HepG2 (cell line): ENCODE results near the gene HBS1L. TPM values are rescaled to one million over a fixed set of nuclear protein-coding genes. Genes with fewer than 3 reads are reported as not detected.

Experiments
- ATAC-seq: fragments of 200-7000 bp; cut with Tn5 transposase; 3 replicates; pipeline ENCODE4 v1.9.1; 2020; ENCODE audit warnings: mild to moderate bottlenecking, moderate library complexity
- BruUV-seq: library from RNA; stranded (reverse); fragments of 400-500 nt; replicated peaks from 2 replicates; lab custom pipeline; 2021; lab: Mats Ljungman, UMichigan
- CTCF ChIA-PET: fragments of 300-600 bp; formaldehyde crosslinking; extraction: SDS; loops from one replicate; lab custom pipeline; 2021; ENCODE audit warnings: low total read pairs, inconsistent platforms, low intra/inter-chr PET ratio; lab: Yijun Ruan, JAX
- POLR2A ChIA-PET: fragments of 350-600 bp; sonication (Branson Sonifier 250); formaldehyde crosslinking; loops from one replicate; lab custom pipeline; 2020; ENCODE audit warnings: antibody characterized with exemption, inconsistent platforms; lab: Yijun Ruan, JAX
- DNase-seq: peaks from one replicate; pipeline ENCODE4 v3.0.0-alpha.2; 2015; ENCODE audit warnings: low spot score
- FAIRE-seq: peaks from 3 replicates; lab custom pipeline; 2011; peaks lifted over from hg19 to GRCh38; lab: Jason Lieb, UNC
- H2AFZ ChIP-seq: one replicate; pipeline ENCODE4 v1.6.1; 2011; ENCODE audit warnings: low read length, inconsistent platforms
- H3K27ac ChIP-seq: fragments of 300-600 bp; 3 replicates; pipeline ENCODE4 v1.8.0; 2011; ENCODE audit warnings: mixed run types, mild to moderate bottlenecking, mixed read lengths, low read length, inconsistent platforms; ENCODE audit not compliant: insufficient read depth; ENCODE audit errors: extremely low read length
- H3K27me3 ChIP-seq, 2 experiments: fragments of 200-600 bp in 1 of 2; 2 replicates in 1 of 2; 3 replicates in 1 of 2; pipeline versions ENCODE4 v1.6.0 to v1.8.0; 2011; ENCODE audit warnings: low read length in 2 of 2, mild to moderate bottlenecking in 2 of 2, moderate library complexity in 2 of 2, inconsistent platforms in 1 of 2; ENCODE audit not compliant: insufficient read depth in 2 of 2, control insufficient read depth in 1 of 2
- H3K36me3 ChIP-seq, 2 experiments: fragments of 200-600 bp in 1 of 2; replicated peaks in 1 of 2; 2 replicates in 1 of 2; 3 replicates in 1 of 2; pipeline versions ENCODE4 v1.5.1 to v1.8.0; 2011; ENCODE audit warnings: low read length in 2 of 2, inconsistent platforms in 1 of 2; ENCODE audit not compliant: insufficient read depth in 2 of 2, control insufficient read depth in 1 of 2
- H3K4me1 ChIP-seq: 2 replicates; pipeline ENCODE4 v1.5.1; 2012; ENCODE audit warnings: low read length, inconsistent platforms; ENCODE audit not compliant: insufficient read depth
- H3K4me2 ChIP-seq: 2 replicates; pipeline ENCODE4 v1.6.0; 2011; ENCODE audit warnings: low read depth, low read length, inconsistent platforms
- H3K4me3 ChIP-seq, 3 experiments: fragments of 200-600 bp in 1 of 3; sonication (generic), shearing (Covaris generic) in 1 of 3; replicated peaks in 1 of 3; 2 replicates each; pipeline ENCODE4 v1.5.1; 2011 to 2016; ENCODE audit warnings: low read length in 3 of 3, inconsistent platforms in 2 of 3, low read depth in 2 of 3, mild to moderate bottlenecking in 2 of 3, control low read depth in 1 of 3, mixed read lengths in 1 of 3; ENCODE audit not compliant: insufficient read depth in 1 of 3
- H3K79me2 ChIP-seq: one replicate; pipeline ENCODE4 v1.6.1; 2011; ENCODE audit warnings: low read length, inconsistent platforms; ENCODE audit not compliant: insufficient read depth
- H3K9ac ChIP-seq: 2 replicates; pipeline ENCODE4 v1.6.0; 2011; ENCODE audit warnings: mild to moderate bottlenecking, low read depth, low read length, inconsistent platforms; ENCODE audit not compliant: insufficient read depth
- H3K9me3 ChIP-seq: 2 replicates; pipeline ENCODE4 v1.5.1; 2012; ENCODE audit warnings: mild to moderate bottlenecking, low read length
- H4K20me1 ChIP-seq: 2 replicates; pipeline ENCODE4 v1.6.0; 2011; ENCODE audit warnings: inconsistent platforms, mild to moderate bottlenecking, low read length, moderate library complexity; ENCODE audit not compliant: insufficient read depth
- AGO1 ChIP-seq: fragments of 200-400 bp; formaldehyde crosslinking; IDR thresholded peaks from 2 replicates; pipeline ENCODE4 v1.6.1; 2017; ENCODE audit warnings: mild to moderate bottlenecking, low read depth, low read length, moderate library complexity; ENCODE audit not compliant: poor library complexity, severe bottlenecking
- CBX2 ChIP-seq, 2 experiments: fragments of 200-600 bp in 1 of 2; sonication (generic); formaldehyde crosslinking in 1 of 2; IDR thresholded peaks; 2 replicates each; pipeline versions ENCODE4 v1.7.0 to v1.8.1; 2018 to 2022; ENCODE audit warnings: low read depth in 2 of 2, low read length in 1 of 2, mild to moderate bottlenecking in 1 of 2, missing genetic modification reagents in 1 of 2
- ERF ChIP-seq: IDR thresholded peaks from 2 replicates; pipeline ENCODE4 v1.6.1; 2018; ENCODE audit warnings: missing biosample characterization, missing genetic modification reagents
- HOXA3 ChIP-seq: sonication (generic); formaldehyde crosslinking; IDR thresholded peaks from 2 replicates; pipeline ENCODE4 v1.5.0; 2020; ENCODE audit warnings: missing genetic modification reagents
- MLLT10 ChIP-seq: sonication (generic); formaldehyde crosslinking; IDR thresholded peaks from 2 replicates; pipeline ENCODE4 v1.4.0; 2020; ENCODE audit warnings: missing genetic modification reagents
- NFIC ChIP-seq: IDR thresholded peaks from 2 replicates; pipeline ENCODE4 v1.6.1; 2012; ENCODE audit warnings: mild to moderate bottlenecking, low read length, inconsistent platforms
- PCBP2 ChIP-seq: fragments of 200-400 bp; formaldehyde crosslinking; optimal IDR thresholded peaks from 2 replicates; pipeline ENCODE3; 2018; ENCODE audit warnings: low read length, low read depth; ENCODE audit not compliant: poor library complexity, severe bottlenecking
- SRSF9 ChIP-seq: fragments of 200-400 bp; formaldehyde crosslinking; IDR thresholded peaks from 2 replicates; pipeline ENCODE4 v1.6.1; 2018; ENCODE audit warnings: borderline replicate concordance, mild to moderate bottlenecking, low read depth, low read length; ENCODE audit not compliant: insufficient read depth, poor library complexity, severe bottlenecking
- STAT5B ChIP-seq: sonication (generic); formaldehyde crosslinking; IDR thresholded peaks from 2 replicates; pipeline ENCODE4 v1.4.0; 2020; ENCODE audit warnings: missing genetic modification reagents
- TBL1XR1 ChIP-seq: fragments of 150-350 bp; IDR thresholded peaks from 2 replicates; pipeline ENCODE4 v1.6.1; 2014; ENCODE audit warnings: borderline replicate concordance, low read length; ENCODE audit not compliant: partially characterized antibody
- TRIM24 ChIP-seq: sonication (generic); formaldehyde crosslinking; IDR thresholded peaks from 2 replicates; pipeline ENCODE4 v1.8.0; 2022; ENCODE audit warnings: mild to moderate bottlenecking, missing genetic modification reagents
- U2AF1 ChIP-seq: fragments of 200-400 bp; formaldehyde crosslinking; optimal IDR thresholded peaks from 2 replicates; pipeline ENCODE3; 2017; ENCODE audit warnings: mild to moderate bottlenecking, low read depth, low read length
- ZNF3 ChIP-seq: IDR thresholded peaks from 2 replicates; pipeline ENCODE4 v1.7.0; 2017; ENCODE audit warnings: inconsistent platforms
- ZNF773 ChIP-seq: sonication (generic); formaldehyde crosslinking; IDR thresholded peaks from 2 replicates; pipeline ENCODE4 v1.4.0; 2020; ENCODE audit warnings: missing genetic modification reagents, borderline replicate concordance
- ZNF891 ChIP-seq: sonication (generic); formaldehyde crosslinking; IDR thresholded peaks from 2 replicates; pipeline ENCODE4 v1.5.0; 2020; ENCODE audit warnings: mild to moderate bottlenecking, missing genetic modification reagents
- WGBS: methylation state at CpG from one replicate; pipeline ENCODE4 v1.1.6; 2017; ENCODE audit warnings: low lambda C conversion rate; 5-methylcytosine and 5-hydroxymethylcytosine counted together
- in situ Hi-C: cut with HindIII; loops from 2 replicates; pipeline ENCODE4 v1.10.0; 2017; ENCODE audit warnings: low pct_unique_long_range_greater_than_20kb; ENCODE audit not compliant: extremely low pct_ligation_motif_present
- intact Hi-C: fragments of 100-400 bp; cut with micrococcal nuclease; formaldehyde crosslinking; loops from one replicate; pipeline ENCODE4 v1.10.0; 2022; ENCODE audit not compliant: unreplicated experiment
- polyA plus RNA-seq, 8 experiments: library from polyadenylated mRNA; depleted of rRNA in 3 of 8; stranded (reverse) in 7 of 8; unstranded in 1 of 8; fragments of >200 nt; fragmentation: Illumina TruSeq in 4 of 8; extraction: Trizol in 4 of 8; gene quantifications; 2 replicates each; pipeline versions ENCODE4 v1.2.1 to v1.2.3, GENCODE V29; 2011 to 2016; ENCODE audit warnings: low read depth in 4 of 8, missing spikeins in 1 of 8, mixed read lengths in 1 of 8; ENCODE audit not compliant: insufficient read depth in 1 of 8
- total RNA-seq, 5 experiments: library from RNA; depleted of rRNA; stranded (reverse); fragments of >200 nt; fragmentation: Illumina TruSeq; extraction: Trizol; gene quantifications; 2 replicates each; pipeline ENCODE4 v1.2.3, GENCODE V29; 2016; ENCODE audit warnings: low read depth in 1 of 5
- TF ChIP-seq, protein P1 (sequence below): sonication (generic); formaldehyde crosslinking; IDR thresholded peaks from 2 replicates; pipeline ENCODE4 v1.4.0; 2020; ENCODE audit warnings: missing genetic modification reagents
- TF ChIP-seq, protein P2 (sequence below): IDR thresholded peaks from 2 replicates; pipeline ENCODE4 v1.6.1; 2016; ENCODE audit warnings: low read depth, control low read depth
- TF ChIP-seq, protein P3 (sequence below): sonication (generic); formaldehyde crosslinking; IDR thresholded peaks from 2 replicates; pipeline ENCODE4 v1.5.0; 2020; ENCODE audit warnings: missing genetic modification reagents

The HBS1L gene
- total and polyA plus RNA-seq, 2 of the 13 experiments (the other 11 are each of a cell fraction or from before 2014, with no cell fraction given): 44.1 to 138 TPM

DNA sequence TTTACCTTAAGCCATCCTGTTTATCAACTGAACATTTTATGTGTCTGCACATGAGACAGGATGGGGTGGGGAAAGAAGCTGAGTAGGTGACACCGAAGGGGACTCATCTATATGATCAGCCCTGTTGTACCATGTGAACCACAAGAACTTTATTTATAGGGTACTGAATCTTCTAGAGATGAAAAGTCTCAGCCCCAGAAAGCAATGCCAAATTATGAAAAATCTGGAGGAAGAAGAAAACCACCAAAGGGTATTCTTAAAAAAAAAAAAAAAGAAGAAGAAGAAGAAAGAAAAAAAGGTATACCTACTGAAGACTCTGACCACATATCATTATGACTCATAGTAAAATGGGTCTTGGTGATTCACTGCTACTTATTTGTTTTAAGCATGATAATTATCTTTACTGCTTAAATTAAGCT is 39.8 kb upstream of the HBS1L start:
- Histone ChIP-seq H3K4me2 (no peak overlapping the region), H3K9ac (no peak overlapping the region), H3K4me1 (no peaks in the 10 kb centered on the region), H3K9me3 (no peaks in the 10 kb centered on the region), H2AFZ (no peak overlapping the region), H3K27me3 (no peaks in the 10 kb centered on the region; a peak in 3 of 5 replicates), H3K27ac (no peak overlapping the region), H3K4me3 (no peak overlapping the region), H4K20me1 (no peaks in the 10 kb centered on the region; the same call in 1 of the 2 replicates), H3K79me2 (no peaks in the 10 kb centered on the region), H3K36me3 (no peaks in the 10 kb centered on the region)
- CTCF ChIA-PET: no interaction called here
- TF ChIP-seq SRSF9: no peak
- TF ChIP-seq, protein P1, sequence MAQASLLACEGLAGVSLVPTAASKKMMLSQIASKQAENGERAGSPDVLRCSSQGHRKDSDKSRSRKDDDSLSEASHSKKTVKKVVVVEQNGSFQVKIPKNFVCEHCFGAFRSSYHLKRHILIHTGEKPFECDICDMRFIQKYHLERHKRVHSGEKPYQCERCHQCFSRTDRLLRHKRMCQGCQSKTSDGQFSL (CRISPR knock-in tag): no peak
- TF ChIP-seq AGO1: no peak
- TF ChIP-seq MLLT10 (CRISPR knock-in tag): no peak
- TF ChIP-seq ZNF3 (CRISPR knock-in tag): no peak
- TF ChIP-seq PCBP2: no peak
- TF ChIP-seq ZNF891 (CRISPR knock-in tag): no peak
- no peak for TF ChIP-seq TBL1XR1
- TF ChIP-seq CBX2 (IDR thresholded peaks at IDR 0.05; ENCODE audit: low read depth, low read length): no peak
- TF ChIP-seq CBX2 (CRISPR knock-in tag; IDR thresholded peaks at IDR 0.05; ENCODE audit: low read depth): no peak
- no peak for TF ChIP-seq NFIC
- no peak for TF ChIP-seq ERF
- no peak for TF ChIP-seq HOXA3 (CRISPR knock-in tag)
- TF ChIP-seq, protein P2, sequence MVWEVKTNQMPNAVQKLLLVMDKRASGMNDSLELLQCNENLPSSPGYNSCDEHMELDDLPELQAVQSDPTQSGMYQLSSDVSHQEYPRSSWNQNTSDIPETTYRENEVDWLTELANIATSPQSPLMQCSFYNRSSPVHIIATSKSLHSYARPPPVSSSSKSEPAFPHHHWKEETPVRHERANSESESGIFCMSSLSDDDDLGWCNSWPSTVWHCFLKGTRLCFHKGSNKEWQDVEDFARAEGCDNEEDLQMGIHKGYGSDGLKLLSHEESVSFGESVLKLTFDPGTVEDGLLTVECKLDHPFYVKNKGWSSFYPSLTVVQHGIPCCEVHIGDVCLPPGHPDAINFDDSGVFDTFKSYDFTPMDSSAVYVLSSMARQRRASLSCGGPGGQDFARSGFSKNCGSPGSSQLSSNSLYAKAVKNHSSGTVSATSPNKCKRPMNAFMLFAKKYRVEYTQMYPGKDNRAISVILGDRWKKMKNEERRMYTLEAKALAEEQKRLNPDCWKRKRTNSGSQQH (CRISPR knock-in tag): no peak
- TF ChIP-seq ZNF773: no peak
- TF ChIP-seq U2AF1: no peak
- TF ChIP-seq, protein P3, sequence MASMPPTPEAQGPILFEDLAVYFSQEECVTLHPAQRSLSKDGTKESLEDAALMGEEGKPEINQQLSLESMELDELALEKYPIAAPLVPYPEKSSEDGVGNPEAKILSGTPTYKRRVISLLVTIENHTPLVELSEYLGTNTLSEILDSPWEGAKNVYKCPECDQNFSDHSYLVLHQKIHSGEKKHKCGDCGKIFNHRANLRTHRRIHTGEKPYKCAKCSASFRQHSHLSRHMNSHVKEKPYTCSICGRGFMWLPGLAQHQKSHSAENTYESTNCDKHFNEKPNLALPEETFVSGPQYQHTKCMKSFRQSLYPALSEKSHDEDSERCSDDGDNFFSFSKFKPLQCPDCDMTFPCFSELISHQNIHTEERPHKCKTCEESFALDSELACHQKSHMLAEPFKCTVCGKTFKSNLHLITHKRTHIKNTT (CRISPR knock-in tag): no peak
- no peak for TF ChIP-seq STAT5B (CRISPR knock-in tag)
- no peak for TF ChIP-seq TRIM24 (CRISPR knock-in tag)
- FAIRE-seq: no peak
- intact Hi-C loops (no loop called here), in situ Hi-C loops (no loop called here)
- no peak for DNase-seq
- no TSS peak for BruUV-seq
- WGBS: 53% methylated on average over 1 of the region's 1 CpG
- ATAC-seq: no peak
- POLR2A ChIA-PET: no interaction called here
